B cell (primary cell): ENCODE measurements around the gene YWHAG. TPM values are rescaled to one million over a fixed set of nuclear protein-coding genes. Genes with fewer than 3 reads are reported as not detected.
A peak's percentile ranks its signal among the peaks of the same experiment; 100 is the strongest.

Experiments used
- ATAC-seq: fragments of 200-7000 bp; cut with Tn5 transposase; one replicate; pipeline ENCODE4 v1.10.0; 2021; ENCODE audit warnings: low read depth, mild to moderate bottlenecking, moderate number of reproducible peaks, moderate library complexity
- CTCF ChIA-PET: fragments of 350-600 bp; sonication (Branson Sonifier 250); formaldehyde crosslinking; loops from one replicate; lab custom pipeline; 2021; ENCODE audit warnings: antibody characterized with exemption, inconsistent platforms; lab: Charles Lee
- POLR2A ChIA-PET: fragments of 350-600 bp; sonication (Branson Sonifier 250); formaldehyde crosslinking; loops from one replicate; lab custom pipeline; 2021; ENCODE audit warnings: antibody characterized with exemption; lab: Charles Lee
- DNase-seq: peaks from one replicate; pipeline ENCODE4 v3.0.0; 2013
- H2AFZ ChIP-seq: 2 replicates; pipeline ENCODE4 v1.6.1; 2012; ENCODE audit warnings: mild to moderate bottlenecking, low read depth, low read length; ENCODE audit not compliant: insufficient read depth, poor library complexity, severe bottlenecking
- H3K27ac ChIP-seq, 2 donors: 1 replicate in 1 of 2; 2 replicates in 1 of 2; pipeline ENCODE4 v1.5.1; 2012 to 2013; ENCODE audit warnings: low read length in 2 of 2, mild to moderate bottlenecking in 2 of 2, moderate library complexity in 1 of 2
- H3K27me3 ChIP-seq, 4 experiments: fragments of 200-600 bp in 1 of 4; sonication (generic) in 1 of 4; replicated peaks in 1 of 4; 1 replicate in 2 of 4; 2 replicates in 2 of 4; pipeline versions ENCODE4 v1.6.1 to v1.7.0; 2013 to 2016; ENCODE audit warnings: low read length in 3 of 4, mild to moderate bottlenecking in 2 of 4, mixed read lengths in 1 of 4, moderate library complexity in 1 of 4; ENCODE audit not compliant: insufficient read depth in 4 of 4, control insufficient read depth in 3 of 4; ENCODE audit errors: control extremely low read depth in 1 of 4
- H3K36me3 ChIP-seq, 2 experiments: replicated peaks in 1 of 2; 1 replicate in 1 of 2; 2 replicates in 1 of 2; pipeline versions ENCODE4 v1.6.1 to v1.7.1; 2013; ENCODE audit warnings: low read length in 1 of 2; ENCODE audit not compliant: insufficient read depth in 2 of 2, control insufficient read depth in 1 of 2; ENCODE audit errors: control extremely low read depth in 1 of 2, extremely low read depth in 1 of 2
- H3K4me1 ChIP-seq, 2 donors: fragments of 200-600 bp in 1 of 2; sonication (generic) in 1 of 2; 1 replicate in 1 of 2; 2 replicates in 1 of 2; pipeline versions ENCODE4 v1.5.1 to v1.6.1; 2013 to 2017; ENCODE audit warnings: low read length in 2 of 2; ENCODE audit not compliant: control insufficient read depth in 2 of 2, insufficient read depth in 2 of 2
- H3K4me2 ChIP-seq: replicated peaks from 2 replicates; pipeline ENCODE3; 2012; ENCODE audit warnings: mild to moderate bottlenecking, low read depth, low read length; ENCODE audit not compliant: poor library complexity, severe bottlenecking
- H3K4me3 ChIP-seq, 5 experiments: fragments of 200-600 bp in 1 of 5; sonication (generic) in 1 of 5; 1 replicate in 3 of 5; 2 replicates in 2 of 5; pipeline versions ENCODE4 v1.5.1 to v1.7.0; 2011 to 2016; ENCODE audit warnings: low read length in 4 of 5, mild to moderate bottlenecking in 4 of 5, low read depth in 2 of 5, control low read depth in 1 of 5, moderate library complexity in 1 of 5; ENCODE audit not compliant: insufficient read depth in 1 of 5; ENCODE audit errors: control extremely low read depth in 1 of 5, extremely low read depth in 1 of 5
- H3K79me2 ChIP-seq: fragments of 200-600 bp; sonication (generic); one replicate; pipeline ENCODE4 v1.6.0; 2016; ENCODE audit warnings: low read length; ENCODE audit not compliant: control insufficient read depth, insufficient read depth
- H3K9ac ChIP-seq: fragments of 200-600 bp; sonication (generic); 2 replicates; pipeline ENCODE4 v1.6.1; 2017; ENCODE audit warnings: mild to moderate bottlenecking, low read length, moderate library complexity
- H3K9me3 ChIP-seq, 3 donors: one replicate each; pipeline versions ENCODE4 v1.6.1 to v1.7.1; 2013; ENCODE audit warnings: low read length in 2 of 3; ENCODE audit not compliant: control insufficient read depth in 2 of 3, insufficient read depth in 1 of 3; ENCODE audit errors: control extremely low read depth in 1 of 3
- H4K20me1 ChIP-seq: 2 replicates; pipeline ENCODE4 v1.6.0; 2012; ENCODE audit warnings: mild to moderate bottlenecking, low read length; ENCODE audit not compliant: insufficient read depth, control insufficient read depth, poor library complexity, severe bottlenecking
- H3K27ac Mint-ChIP-seq: one replicate; pipeline ENCODE4 v1.8.0; 2021; ENCODE audit warnings: mixed read lengths
- H3K27me3 Mint-ChIP-seq: one replicate; pipeline ENCODE4 v1.8.0; 2021; ENCODE audit warnings: mixed read lengths
- H3K4me1 Mint-ChIP-seq: one replicate; pipeline ENCODE4 v1.8.0; 2021; ENCODE audit warnings: mixed read lengths
- H3K4me3 Mint-ChIP-seq: one replicate; pipeline ENCODE4 v1.8.0; 2021; ENCODE audit warnings: mixed read lengths
- H3K9me3 Mint-ChIP-seq: one replicate; pipeline ENCODE4 v1.8.0; 2022; ENCODE audit warnings: mixed read lengths; ENCODE audit not compliant: insufficient read depth
- EZH2 ChIP-seq: IDR thresholded peaks from 2 replicates; pipeline ENCODE4 v1.6.1; 2012; ENCODE audit warnings: borderline replicate concordance, low read depth, mild to moderate bottlenecking, moderate library complexity, low read length; ENCODE audit not compliant: insufficient read depth, poor library complexity, severe bottlenecking
- WGBS: methylation state at CpG from one replicate; pipeline ENCODE4 v1.1.5; 2013; ENCODE audit warnings: missing lambda C conversion rate; ENCODE audit not compliant: insufficient coverage; 5-methylcytosine and 5-hydroxymethylcytosine counted together
- intact Hi-C: fragments of 100-400 bp; cut with micrococcal nuclease; formaldehyde crosslinking; loops from one replicate; pipeline ENCODE4 v1.10.0; 2022
- polyA plus RNA-seq: library from polyadenylated mRNA; depleted of rRNA; stranded (reverse); fragments of >200 nt; gene quantifications from 2 replicates; pipeline ENCODE4 v1.2.3, GENCODE V29; 2012
- total RNA-seq, 2 donors: library from RNA; stranded (reverse); fragments of 120-200 nt in 1 of 2; gene quantifications; 1 replicate in 1 of 2; 2 replicates in 1 of 2; pipeline versions ENCODE4 v1.2.3 to v1.2.4, GENCODE V29; 2013 to 2022
- TF ChIP-seq, protein P1 (sequence below): fragments of 200-600 bp; IDR thresholded peaks from one replicate; pipeline ENCODE4 v1.8.0; 2022; ENCODE audit warnings: antibody characterized with exemption, mild to moderate bottlenecking

The YWHAG gene
- total and polyA plus RNA-seq, 2 donors (not counting 1 experiment from before 2014, with no cell fraction given) = 6.6 to 51.6 TPM

GRCh38 chr7:76393116-76394031 lies 34.6 kb upstream of the YWHAG start:
- H3K4me1 Mint-ChIP-seq = peaks cover 24% of the 10 kb centered on the region
- POLR2A ChIA-PET = interaction anchor here (0.6 to 1.5 kb wide), 3 partner anchors 23 to 38 kb away, joined by 3 to 6 read pairs (median 4); partner anchors contain the start of gene YWHAG
- no peaks in the 10 kb centered on the region for H3K27me3 Mint-ChIP-seq
- Histone ChIP-seq H3K4me1 (peaks cover 18 to 32% of the 10 kb centered on the region in 2 donors), H4K20me1 (no peaks in the 10 kb centered on the region), H3K4me2 (peak overlapping the region; percentile 85), H3K9me3 (no peaks in the 10 kb centered on the region), H3K79me2 (no peaks in the 10 kb centered on the region), H3K27ac (peak overlapping the region; percentile 37 to 53), H3K4me3 (peak overlapping the region; percentile 5 to 80 (median 65)), H3K9ac (peak overlapping the region; percentile 67), H3K36me3 (no peaks in the 10 kb centered on the region), H2AFZ (peak overlapping the region; percentile 90), H3K27me3 (no peaks in the 10 kb centered on the region)
- ATAC-seq (peak; percentile 86), DNase-seq (peak; percentile 94)
- H3K9me3 Mint-ChIP-seq = no peaks in the 10 kb centered on the region
- WGBS = 3% methylated on average over 98 of the region's 99 CpGs
- H3K4me3 Mint-ChIP-seq = peak overlapping the region; percentile 91
- CTCF ChIA-PET = interaction anchor here (1.1 to 1.2 kb wide), 2 partner anchors 34 to 79 kb away, joined by 3 to 4 read pairs; no protein-coding TSS in a partner anchor
- H3K27ac Mint-ChIP-seq = peak overlapping the region; percentile 98
- TF ChIP-seq EZH2 = no peak
- TF ChIP-seq, protein P1, sequence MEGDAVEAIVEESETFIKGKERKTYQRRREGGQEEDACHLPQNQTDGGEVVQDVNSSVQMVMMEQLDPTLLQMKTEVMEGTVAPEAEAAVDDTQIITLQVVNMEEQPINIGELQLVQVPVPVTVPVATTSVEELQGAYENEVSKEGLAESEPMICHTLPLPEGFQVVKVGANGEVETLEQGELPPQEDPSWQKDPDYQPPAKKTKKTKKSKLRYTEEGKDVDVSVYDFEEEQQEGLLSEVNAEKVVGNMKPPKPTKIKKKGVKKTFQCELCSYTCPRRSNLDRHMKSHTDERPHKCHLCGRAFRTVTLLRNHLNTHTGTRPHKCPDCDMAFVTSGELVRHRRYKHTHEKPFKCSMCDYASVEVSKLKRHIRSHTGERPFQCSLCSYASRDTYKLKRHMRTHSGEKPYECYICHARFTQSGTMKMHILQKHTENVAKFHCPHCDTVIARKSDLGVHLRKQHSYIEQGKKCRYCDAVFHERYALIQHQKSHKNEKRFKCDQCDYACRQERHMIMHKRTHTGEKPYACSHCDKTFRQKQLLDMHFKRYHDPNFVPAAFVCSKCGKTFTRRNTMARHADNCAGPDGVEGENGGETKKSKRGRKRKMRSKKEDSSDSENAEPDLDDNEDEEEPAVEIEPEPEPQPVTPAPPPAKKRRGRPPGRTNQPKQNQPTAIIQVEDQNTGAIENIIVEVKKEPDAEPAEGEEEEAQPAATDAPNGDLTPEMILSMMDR = no peak
- intact Hi-C loops = loop anchor here (1.0 to 10.0 kb wide), 3 partner anchors 34 to 479 kb away; partner anchors contain the start of gene POR
